Dedifferentiated amniotic fluid mesenchymal stem cell (primary cell): Measurements from ENCODE around the gene PIK3CD.

Experiments used
- DNase-seq: peaks from one replicate; pipeline ENCODE4 v3.0.0-alpha.2; 2016; ENCODE audit errors: extremely low spot score

PIK3CD gene

DNA sequence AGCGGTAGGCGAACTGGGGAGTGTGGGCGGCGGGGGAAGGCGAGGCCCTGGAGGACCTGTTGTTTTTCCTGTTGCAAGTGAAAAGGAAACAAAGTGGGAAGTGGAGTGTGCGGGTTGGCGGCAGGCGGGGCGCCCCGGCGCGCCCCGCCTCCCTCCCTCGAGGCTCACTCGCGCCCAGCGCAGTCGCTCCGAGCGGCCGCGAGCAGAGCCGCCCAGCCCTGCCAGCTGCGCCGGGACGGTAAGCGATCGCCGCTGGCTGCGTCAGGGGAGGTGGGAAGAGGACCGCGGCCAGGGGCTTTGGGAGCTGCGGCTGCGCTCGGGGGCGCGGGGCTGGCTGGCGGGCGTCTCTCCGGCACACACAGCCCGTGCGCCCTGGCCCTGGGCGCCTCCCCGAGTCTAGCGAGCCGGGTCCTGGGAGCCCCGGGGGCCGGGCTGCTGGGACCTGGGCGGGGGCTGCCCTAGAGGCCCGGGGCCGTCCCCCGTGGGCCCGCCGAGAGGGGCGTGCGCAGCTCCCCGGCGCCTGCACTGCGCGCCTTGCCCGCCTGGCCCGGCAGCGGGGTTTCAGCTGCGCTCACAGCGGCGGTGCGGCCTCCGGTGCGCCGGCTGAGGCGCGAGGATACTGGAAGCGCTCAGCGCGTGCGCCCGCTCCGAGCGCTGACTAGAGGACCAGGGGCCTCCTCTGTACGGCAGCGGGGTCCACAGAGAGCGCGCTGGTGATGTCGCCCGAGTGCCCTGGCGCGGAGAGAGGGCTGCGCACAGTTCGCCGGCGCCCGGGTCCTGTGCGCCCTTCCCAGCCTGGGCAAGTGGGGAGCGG is at the start of gene PIK3CD:
Gene PIK3CD (plus strand): TSS at position 167 of the 814 bp plus-strand sequence. CDS start 58,725 bp downstream, outside the sequence.
- DNase-seq = no peak

DNA sequence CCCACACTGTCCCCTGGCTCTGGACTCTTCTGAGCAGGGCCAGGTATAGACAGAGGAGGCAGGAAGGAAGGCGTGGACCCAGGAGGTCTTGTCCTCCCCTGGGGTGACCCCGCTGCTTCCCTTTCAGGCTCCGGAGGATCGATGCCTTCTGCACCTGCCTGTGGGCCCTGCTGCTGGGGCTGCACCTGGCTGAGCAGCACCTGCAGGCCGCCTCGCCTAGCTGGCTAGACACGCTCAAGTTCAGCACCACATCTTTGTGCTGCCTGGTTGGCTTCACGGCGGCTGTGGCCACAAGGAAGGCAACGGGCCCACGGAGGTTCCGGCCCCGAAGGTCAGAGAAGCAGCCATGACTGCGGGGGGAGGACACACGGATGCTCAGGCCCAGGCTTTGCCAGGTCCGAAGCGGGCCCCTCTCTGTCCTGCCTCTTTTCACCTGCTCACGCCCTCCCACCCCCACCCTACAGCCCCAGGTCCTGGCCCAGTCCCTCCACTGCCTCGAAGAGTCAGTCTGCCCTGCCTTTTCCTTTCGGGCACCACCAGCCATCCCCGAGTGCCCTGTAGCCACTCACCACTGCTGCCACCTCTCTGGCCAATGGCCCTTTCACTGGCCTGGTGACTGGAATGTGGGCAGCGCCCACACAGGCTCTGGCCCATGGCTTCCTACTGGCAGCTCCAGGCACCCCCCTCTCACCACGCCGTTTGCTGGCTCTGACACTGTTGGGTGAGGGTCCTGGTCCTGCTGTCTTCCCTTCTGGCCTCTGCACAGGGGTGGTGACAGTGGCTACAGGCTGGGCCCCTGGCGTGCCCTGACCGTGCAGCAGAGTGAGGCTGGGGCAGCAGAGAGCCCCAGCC is 49.4 kb upstream of the PIK3CD start:
- DNase-seq = no peak

DNA sequence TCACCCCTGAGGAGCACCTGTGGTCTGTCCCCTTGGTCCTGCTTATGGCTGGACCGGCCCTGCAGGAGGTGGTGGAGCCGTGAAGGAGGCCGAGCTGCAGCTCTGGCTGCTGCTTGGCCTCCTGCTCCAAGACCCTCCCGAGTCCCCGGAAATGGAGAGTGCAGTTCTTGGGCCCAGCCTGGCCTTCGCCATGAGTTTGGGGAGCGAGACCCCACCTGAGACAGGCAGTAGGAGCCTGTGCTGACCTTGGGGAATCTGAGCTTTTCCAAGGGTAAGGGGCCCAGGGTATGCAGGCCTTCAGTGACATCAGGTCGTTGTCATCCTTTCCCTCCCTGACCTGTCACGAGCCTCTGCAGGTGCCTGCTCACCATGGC is 48.8 kb upstream of the PIK3CD start:
- DNase-seq = no peak

DNA sequence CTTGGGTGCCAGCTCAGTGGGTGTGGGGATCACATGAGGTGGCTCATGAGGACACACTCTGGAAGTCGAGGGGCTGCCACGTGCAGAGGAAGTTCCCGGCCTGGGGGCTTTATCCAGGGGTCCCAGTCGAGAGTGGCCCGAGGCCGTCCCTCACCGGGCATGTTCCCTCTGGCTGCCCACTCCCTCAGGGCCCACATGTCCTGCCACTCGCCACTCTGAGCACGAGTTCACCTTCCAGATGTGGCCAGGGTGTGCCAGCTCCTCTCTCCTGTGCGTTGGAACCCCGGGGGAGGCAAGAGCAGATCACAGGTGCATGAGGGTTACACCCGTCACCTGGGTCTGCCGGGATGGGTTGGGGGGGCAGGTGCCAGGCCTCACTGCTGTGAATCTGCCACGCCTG is 48.2 kb upstream of the PIK3CD start:
- DNase-seq = no peak

DNA sequence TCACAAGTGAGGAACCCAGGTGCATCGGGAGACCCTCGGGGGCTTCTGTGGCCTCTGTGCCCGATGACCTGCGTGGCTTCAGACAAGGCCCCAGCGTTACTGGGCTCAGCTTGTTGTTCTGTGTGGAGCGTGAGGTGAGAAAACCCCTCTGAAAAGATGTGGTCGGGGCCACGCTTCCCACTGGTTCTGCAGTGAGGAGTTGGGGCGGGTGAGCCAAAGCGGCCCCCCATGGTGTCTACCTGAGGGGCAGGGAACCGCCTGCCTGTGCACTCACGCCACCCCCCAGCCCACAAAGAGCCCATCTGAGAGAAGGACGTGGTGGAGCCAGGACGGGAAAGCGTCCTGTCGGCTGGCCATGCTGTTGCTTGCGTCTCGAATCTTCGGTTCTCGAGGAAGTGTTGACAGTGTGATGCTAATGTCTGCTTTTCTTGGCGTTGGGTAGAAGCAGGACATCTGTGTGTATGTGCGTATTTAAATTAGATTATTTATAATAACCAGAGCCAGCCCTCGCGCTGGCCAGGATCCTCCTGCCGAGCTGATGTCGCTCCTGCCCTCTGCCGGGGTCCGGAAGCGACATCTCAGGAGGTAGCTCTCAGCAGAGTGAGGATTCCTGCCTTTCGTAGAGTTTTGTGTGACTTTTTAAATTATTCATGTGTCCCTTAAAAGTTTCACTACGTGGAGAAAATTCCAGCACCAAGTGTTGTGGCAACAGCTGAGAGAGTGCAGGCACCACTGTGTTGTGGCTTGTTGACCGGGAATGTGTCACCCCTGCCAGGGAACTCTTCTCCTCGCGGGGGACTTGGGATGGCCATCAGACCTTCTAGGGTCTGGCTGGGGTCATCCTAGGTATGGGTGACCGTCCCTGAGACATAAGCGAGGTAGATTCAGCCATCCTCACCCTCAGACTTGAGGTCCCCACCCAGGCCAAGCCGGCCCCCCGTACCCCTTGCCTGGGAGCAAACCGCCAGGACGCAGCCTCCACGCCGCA is 47.5 kb upstream of the PIK3CD start:
- no peak for DNase-seq

DNA sequence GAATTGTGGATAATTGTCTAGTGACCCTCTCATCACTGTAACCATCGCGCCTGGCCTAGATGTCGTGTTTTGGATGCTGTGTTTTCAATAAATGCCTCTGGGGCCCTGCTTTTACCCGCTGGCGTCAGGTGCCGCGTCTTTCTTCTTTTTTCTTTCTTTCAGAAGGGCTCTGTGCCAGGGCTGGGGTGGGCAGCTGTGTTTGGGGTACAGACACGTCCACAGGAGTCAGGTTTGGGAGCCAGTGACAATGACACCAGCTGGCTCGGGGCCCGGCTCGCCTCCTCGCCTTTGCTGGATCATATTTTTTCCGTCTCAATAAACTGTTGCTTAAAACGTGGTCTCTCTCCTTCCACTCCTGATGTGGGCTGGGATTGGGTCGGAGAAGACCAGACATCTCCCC is 46.7 kb upstream of the PIK3CD start:
- DNase-seq = no peak

DNA sequence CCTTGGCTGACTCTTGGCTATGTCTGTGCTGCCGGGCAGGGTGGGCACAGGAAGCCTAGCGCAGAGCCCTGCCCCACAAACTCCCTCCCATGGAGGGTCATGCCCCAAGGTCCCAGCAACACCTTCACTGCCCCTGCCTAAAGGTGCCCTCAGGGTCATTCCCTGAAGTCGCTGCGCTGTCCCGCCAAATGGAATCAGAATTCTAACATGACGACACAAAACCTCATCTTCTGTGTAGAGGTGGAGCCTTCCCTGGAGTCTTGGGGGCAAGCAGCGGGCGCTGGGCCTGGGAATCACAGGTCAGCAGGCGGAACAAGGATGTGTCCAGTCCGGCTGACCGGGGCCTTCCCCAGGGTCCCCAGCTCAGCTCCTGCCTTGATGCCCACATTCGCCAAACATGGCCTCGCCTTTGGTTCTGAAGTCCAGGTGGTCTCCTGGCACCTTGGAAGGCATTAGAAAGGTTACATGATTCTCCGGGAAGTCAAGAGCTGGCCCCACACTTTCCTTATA is 45.5 kb upstream of the PIK3CD start:
- DNase-seq = no peak

DNA sequence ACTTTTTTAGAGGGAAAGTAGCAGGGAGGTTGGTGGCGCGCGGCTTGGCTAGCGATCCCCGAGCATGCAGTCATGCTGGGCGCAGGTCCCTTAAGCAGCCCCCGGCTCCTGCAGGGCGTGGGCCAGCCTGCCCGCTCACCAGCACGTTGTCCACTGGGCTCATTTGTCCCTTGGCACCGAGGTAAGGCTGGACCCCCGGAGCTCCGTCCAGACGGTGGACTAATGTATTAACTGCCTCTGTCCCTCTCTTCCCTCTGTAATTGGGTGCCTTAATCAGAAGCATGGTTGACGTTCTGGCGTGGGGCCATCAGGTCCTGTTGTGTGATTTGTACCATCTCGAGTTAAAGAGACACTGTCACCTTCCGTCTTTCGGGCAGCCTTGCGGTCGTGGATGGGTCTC is 45.1 kb upstream of the PIK3CD start:
- no peak for DNase-seq

DNA sequence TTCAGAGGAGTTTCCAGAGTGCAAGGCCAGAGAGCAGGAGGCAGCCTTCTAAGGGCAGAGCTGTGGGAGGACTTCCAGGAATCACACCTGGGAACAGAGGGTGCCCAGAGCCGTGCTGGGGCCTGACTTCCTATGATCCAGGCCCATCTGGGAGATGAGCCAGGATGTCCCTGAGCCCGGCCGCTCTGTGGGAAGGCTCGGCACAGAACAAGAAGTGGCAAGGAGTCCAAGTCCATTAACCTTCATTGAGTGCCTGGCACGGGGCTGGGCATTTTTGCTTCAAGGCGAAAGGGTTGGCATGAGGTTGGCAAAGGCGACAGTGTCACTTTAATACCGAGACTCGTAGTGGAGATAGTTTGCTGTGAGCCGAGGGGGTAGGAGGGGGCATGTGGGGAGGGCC is 44.6 kb upstream of the PIK3CD start:
- DNase-seq = no peak

DNA sequence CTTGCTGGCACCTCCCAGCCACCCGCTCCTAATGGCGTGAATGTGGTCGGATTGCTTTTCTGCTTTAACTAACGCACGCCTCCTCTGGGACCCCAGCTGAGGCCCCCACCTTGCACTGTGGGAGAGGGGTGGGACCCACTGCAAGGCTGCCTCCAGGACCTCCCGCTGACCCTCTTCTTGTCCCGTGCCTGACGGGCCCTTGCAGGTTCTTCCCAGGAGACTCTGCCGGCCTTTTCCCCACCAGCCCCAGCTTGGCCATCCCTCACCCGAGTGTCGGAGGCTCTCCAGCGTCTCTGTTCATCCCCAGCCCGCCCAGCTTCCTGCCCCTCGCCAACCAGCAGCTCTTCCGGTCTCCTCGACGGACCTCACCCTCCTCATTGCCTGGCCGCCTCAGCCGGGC is 44.2 kb upstream of the PIK3CD start:
- no peak for DNase-seq

DNA sequence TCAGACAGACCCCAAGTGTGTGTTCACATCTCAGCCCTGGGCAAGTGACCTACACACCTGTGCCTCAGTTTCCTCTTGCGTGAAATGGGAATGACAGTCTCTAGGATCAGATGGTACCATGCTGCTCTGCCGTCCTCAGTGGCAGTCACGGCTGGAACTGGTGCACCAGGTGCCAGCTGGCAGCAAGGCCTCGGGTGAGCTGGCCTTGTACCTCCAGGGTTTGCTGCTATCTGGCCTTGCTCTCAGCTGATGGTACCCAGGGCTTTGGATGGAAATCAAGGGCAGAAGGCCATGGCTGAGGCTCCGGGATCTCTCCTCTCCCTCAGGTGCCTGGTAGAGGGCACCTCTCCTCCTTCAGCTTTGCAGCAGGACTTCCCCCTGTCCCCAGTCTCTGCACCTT is 41.5 kb upstream of the PIK3CD start:
- DNase-seq = no peak

DNA sequence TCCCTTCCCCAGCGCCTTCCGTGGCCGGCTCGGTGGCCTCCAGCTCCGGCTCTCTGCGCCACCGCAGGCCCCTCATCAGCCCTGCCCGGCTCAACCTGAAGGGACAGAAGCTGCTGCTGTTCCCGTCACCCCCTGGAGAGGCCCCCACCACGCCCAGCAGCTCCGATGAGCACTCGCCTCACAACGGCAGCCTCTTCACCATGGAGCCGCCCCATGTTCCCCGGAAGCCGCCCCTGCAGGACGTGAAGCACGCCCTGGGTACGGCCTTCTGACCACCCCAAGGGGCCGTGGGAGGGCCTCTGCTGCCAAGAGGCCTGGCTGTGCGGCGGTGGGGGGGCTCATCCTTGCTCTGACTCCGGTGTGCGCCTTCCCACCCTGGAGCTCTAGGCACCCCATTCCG is 41.0 kb upstream of the PIK3CD start:
- no peak for DNase-seq

DNA sequence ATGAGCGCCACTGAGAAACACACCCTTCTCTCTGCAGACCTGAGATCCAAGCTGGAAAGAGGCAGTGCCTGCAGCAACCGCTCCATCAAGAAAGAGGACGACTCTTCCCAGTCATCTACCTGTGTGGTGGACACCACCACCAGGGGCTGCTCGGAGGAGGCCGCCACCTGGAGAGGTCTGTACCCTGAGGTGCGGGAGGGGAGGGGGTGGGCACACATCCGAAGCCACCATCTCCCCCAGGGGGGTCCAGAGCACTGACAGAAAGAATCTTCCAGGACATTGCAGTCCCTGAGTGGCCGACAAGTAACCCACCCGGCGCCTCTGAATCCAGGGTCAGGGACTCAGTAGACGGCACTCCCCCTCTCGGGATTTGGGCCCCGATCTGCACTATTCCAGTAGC is 39.8 kb upstream of the PIK3CD start:
- DNase-seq = no peak

DNA sequence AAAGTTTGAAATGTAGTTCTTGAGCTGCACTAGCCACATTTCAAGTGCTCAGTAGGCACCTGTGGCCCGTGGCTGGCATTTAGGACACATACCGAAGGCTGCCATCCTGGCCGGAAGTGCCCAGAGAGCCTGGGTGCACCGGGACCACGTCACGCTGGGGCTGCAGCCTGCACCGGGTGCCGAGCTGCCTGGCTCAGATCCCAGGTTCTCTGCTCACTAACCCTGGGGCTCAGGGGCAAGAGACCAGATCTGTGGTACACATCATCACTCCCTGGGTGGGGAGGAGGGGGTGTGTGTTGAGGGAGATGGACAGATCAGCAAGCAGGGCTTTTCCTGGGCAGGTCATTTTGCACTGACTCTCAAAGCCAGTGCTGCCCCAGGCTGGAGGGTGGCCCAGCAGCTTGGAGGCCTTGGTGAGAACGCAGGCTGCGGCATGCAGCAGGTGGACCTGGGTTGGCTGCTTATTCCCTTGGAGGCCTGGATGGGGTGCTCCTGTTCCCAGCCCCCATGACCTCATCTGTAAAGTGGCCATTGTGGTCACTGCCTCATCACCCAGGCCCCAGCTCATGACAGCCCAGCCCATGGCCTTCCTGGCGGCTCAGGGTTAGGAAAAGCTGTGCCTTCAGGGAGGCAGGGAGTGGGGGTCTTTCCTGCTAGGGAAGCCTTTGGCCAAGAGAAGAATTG is 39.2 kb upstream of the PIK3CD start:
- no peak for DNase-seq

DNA sequence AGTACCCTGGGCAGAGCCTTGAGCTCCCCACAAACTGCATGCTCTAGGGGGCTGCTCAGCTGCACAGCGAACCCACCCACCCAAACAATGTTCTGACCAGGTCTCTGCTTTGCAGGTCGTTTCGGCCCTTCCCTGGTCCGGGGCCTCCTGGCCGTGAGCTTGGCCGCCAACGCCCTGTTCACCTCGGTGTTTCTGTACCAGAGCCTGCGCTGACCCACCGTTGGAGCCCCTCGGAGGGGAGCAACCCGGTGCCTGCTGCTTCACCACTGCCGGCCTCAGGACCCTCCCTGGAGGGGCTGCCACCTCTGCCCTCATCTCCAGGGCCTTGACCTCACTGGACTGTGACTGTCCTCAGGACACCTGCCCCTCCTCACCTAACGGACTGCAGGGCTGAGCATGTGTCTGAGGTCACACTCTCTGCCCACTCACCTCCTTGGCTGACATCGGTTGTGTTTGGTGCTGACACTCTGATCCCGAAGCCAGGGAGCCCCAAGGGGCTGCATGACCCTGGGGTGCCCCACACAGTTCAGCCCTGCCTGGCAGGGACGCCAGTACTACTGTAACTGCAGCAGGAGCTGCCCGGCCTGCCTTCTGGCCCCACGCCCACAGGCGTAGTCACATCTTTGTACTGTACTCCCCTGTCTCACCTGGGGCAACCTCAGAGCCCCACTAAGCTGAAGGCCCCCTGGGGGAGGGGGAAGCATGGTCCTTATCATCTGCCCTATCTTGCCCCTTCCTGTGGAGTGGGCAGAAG is 38.5 kb upstream of the PIK3CD start:
- DNase-seq = no peak

DNA sequence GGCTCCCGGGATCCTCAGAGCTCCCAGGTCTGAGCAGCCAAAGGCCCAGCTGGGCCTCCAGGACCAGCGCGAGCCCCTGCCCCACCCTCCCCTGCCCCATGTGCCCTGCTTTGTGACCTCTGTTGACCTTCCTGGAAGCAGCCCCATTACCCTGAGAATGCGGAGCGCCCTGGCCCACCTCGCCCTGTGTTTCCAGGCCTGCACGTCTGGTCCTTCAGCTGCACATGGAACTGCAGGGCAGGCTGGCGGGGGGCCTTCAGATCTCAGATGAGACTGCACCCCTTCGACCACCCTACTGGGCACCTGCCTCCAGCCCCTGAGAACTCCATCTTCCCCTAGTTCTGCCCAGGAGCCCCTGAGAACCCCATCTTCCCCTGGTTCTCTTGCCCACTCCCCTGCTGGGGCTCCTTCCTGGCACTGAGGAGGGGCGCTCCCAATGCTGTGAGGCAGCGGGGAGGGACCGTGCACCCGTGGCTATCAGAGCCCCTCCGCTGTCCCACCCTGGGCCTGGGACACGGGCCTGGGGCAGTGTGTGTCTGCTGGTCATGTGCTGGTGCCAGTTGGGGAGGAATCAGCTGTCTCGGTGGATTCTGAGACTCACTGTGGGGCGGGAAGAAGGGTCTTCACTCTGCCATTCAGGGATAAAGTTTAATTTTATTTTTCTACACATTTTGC is 37.8 kb upstream of the PIK3CD start:
- no peak for DNase-seq

DNA sequence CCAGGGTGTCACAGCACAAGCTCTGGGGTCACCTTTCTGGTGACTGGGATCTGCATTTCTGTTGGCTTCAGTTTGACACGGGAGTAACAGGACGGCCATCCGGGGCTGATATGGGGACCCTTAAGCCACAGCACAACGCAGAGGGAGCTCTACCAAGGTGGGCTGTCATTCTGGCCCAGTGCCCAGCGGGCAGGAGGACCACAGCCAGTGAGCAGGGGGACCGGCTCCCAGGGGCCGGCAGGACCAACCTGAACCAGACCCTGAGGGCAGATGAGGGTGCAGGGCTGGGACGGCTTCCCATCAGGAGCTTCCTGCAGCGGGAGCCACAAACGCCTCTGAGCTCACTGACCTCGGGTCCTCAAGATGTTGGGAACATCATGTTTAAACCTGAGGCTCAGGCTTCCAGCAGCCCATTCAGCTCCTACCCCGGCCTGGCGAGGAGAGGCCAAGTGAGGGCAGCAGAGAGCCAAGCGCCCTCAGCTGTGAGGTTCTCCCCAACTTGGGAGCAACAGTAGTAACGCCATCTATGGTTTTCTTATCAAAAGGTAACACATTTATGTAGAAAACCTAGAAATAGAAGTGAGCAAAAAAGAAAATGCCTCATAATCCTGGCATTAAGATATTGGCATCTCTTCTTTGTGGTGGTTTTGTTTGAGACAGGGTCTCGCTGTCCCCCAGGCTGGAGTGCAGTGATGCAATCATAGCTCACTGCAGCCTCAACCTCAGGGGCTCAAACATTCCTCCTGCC is 36.0 kb upstream of the PIK3CD start:
- no peak for DNase-seq

DNA sequence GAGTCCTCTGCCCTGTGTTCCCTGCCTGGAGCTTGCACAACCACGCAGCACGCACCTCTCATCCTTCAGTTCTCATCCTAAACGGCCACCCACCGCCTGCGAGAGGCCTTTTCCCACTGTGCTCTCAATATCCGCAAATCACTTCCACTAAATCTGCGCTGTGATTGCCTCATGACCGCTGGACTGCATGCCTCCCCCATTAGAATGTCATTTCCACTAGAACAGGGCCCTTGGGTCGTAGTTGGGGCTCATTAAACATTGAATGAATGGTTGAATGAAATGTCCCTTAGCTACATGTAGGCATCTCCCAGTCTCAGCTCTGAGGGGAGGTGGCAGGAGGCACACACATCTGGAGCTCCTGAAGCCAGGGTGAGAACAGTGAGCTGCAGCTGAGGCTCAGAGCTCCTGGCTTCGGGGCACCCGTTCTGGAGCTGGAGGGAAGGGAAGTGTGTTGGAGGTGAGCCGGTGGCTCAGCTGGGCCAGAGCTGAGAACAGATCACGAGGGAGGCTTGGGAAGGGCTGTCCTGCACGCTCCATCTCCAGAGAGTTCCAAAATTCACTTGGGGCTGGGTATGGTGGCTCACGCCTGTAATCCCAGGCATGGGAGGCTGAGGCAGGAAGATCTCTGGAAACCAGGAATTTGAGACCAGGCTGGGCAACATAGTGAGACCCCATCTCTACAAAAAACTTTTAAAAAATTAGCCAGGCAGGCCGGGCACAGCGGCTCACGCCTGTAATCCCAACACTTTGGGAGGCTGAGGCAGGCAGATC is 32.4 kb upstream of the PIK3CD start:
- no peak for DNase-seq
